NCI-H2081 treated with DMSO at 0.1 percent for 48 hours (cell line): Measurements from ENCODE around the gene GHRH.

Experiments
- DNase-seq: peaks from one replicate; lab custom pipeline; 2025; lab: John Stamatoyannopoulos, UW

The GHRH gene

GRCh38 chr20:37290158-37290810, 28.7 kb upstream of the GHRH start:
- no peak for DNase-seq

DNA sequence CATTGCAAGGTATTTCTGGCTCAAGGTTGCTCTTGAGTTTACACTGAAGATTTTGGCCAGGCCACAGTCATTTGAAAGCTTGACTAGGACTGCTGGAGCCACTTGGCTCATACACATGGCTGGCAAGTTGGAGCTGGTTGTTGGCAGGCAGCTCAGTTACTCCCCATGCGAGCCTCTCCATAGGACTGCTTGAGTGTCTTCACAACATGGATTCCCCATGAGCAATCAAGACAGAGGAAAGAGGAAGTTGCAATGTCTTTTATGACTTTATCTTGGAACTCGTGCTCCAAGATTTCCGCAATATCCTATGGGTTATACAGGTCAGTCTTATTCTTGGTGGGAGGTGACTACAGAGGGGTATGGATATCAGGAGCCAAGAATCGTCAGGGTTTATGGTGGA, 26.5 kb upstream of the GHRH start:
- DNase-seq, result no peak

DNA sequence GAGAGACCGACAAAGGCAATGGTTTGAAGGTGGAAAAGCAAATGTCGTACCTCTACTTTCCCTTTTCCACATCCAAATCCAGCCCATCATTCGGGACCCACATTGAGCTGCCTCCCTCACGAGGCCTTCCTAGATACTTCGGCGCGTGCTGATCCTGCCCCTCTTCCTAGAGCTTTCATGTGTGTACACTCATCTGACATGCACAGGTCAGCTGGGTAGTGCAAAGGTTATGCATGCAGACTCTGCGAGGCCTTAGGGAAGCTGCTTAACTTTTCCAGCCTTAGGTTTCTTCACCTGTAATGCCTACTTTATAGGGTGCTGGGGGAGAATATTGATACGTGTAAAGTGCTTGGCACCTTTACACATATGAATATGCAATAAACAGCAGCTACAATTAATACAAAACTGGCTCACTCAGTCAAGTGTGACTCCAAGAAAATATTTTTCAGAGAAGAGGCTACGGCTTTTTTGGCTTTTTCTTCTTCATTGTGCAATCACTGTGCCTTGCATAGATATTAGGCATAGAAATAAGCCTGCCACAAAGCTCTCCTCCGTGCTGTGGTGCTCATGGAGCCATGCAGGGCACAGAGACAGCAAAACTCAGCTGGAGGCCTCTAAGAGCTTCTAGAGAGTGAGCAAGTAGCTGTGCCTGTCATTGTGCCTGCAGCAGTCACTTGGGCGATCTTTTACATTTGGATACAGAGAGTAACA, 24.2 kb upstream of the GHRH start:
- DNase-seq, result no peak

- DNase-seq, result no peak
Measured at GRCh38 chr20:37284691-37285161, 23.1 kb upstream of the GHRH start.

DNA sequence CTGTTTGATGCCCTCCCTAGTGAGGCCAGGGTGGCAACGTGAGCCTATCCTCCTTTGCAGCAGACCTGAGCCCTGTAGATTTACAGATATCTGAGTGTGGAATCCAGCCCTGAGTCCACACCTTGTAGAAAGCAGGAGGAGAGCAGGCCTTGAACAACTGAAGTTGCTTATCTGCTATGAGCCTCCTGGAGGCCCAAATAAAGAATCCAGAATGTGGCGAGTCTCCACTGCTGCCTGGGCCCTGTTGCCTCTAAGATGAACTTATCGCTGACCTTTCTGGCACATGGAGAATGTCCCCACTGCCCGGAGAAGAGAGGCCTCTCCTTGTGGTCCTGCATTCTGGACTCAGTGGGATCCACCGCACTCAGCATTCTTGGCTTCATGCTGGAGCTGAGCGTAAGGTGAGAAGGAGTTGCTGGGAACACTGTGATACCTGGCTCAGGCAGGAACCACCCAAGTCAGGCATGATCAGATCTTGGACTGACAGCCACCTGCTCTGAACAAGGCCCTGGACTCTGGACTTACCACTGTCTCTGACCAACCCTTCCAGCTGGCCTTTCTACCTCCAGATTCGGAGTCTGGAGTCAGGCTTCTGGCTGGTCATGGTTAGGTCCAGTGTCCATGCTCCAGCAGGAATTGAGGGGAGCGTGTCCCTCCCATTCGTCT, 22.0 kb upstream of the GHRH start:
- DNase-seq, result no peak

DNA sequence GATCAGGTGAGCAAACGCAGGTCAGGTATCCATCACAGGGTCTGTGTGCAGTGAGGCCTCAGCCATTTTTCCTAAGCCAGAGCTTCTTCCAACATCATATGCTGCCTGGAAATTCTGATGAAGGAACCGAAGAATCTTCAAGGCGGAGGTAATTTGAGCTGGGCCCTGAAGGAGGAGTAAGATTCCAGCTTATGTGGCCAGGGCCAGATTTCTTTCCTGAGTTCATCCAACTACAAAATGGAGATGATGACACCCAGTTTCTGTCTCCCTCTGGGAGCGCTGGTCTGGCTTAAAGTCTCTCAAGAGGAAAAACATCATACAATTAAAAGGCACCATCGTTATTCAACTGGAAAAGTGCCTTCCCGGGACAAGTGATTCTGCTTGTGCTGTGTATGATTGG, 20.9 kb upstream of the GHRH start:
- DNase-seq, result no peak

DNA sequence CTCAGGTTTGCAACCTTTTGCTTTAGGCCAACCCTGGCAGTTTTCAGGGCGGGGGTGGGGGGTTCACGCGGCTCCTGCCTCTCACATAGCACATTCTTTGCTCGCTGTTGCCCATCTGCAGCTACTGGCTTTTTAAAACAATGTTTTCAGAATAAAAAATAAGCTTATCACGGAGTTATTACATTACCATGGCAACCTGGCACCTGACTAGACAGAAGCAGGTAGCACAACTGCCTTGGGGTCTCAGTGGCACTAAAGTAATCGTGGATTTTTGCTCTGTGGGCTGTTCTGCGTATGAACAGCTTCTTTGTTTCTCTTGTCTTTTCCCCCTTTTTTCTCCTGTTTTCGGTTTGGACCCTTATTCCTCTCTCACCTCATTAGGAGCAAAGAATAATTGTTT, 18.8 kb upstream of the GHRH start:
- DNase-seq, result no peak

DNA sequence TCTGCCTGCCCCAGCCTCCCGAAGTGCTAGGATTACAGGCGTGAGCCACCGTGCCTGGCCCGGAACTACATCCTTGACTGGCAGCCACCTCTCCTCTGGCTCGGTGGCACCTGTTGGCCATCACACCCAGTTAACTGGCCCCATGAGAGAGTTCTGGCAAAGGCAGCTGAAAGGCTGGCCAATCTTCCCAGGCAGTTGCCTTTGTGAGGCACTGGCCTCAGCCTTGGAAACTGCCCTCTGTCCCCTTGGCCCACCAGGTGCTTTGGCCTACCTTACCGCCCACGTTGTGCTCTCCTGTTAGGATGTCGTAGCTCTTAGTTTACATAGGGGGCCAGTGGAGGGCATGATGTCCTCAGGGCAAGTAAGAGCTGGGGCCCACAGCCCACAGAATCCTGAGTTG, 18.2 kb upstream of the GHRH start:
- no peak for DNase-seq

GRCh38 chr20:37278966-37279590, 17.5 kb upstream of the GHRH start:
- DNase-seq, result no peak

GRCh38 chr20:37277253-37277593, 15.6 kb upstream of the GHRH start:
- no peak for DNase-seq

GRCh38 chr20:37276494-37277252, 15.1 kb upstream of the GHRH start:
- no peak for DNase-seq

DNA sequence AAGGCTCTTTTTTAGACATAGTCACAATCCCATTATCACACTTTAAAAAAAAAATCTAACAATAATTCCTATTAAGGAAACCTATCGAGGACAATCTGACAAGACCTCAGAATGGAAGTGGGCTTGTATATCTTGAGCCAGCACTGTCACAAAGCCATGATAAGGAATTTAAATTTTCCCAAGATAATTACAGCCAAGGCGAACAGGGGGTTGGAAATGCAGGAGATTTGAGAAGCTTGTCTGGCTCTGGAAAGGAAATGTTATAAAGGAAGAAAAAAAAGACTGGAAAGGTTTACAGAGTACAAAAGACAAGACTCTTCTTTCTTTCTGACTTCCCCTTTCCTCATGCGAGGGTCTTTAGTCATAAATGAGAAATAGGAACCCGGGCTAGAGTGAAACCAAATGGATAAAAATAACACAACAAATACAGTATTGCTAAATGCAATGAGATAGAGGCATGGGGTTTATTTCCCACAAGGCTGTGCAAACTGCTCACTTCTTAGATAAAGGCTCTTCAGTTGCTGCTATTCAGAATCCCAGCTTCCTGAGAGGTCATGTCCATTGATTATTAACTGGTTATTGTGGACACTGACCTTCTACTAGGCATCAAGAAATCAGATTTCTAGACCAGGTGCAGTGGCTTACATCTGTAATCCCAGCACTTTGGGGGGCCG, 13.4 kb upstream of the GHRH start:
- no peak for DNase-seq

DNA sequence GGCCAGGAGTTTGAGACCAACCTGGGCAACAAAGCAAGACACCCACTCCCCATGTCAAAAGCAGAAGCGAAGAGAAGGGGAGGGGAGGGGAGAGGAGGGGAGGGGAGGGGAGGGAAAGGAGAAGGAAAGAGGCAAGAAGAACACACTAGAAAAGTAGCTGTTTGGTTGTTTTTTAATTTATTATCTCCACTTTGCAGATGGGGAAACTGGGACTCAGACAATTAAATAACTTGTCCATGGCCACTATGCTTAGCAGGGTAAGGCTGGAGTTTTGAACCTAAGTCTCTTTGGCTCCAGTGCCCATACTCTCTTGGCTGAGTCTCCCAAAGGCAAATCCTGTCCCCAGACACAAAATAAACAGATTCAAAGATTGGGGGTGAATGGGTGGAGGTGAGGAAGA, 12.4 kb upstream of the GHRH start:
- DNase-seq, result no peak

GRCh38 chr20:37271421-37271768, 9.8 kb upstream of the GHRH start:
- DNase-seq, result no peak

DNA sequence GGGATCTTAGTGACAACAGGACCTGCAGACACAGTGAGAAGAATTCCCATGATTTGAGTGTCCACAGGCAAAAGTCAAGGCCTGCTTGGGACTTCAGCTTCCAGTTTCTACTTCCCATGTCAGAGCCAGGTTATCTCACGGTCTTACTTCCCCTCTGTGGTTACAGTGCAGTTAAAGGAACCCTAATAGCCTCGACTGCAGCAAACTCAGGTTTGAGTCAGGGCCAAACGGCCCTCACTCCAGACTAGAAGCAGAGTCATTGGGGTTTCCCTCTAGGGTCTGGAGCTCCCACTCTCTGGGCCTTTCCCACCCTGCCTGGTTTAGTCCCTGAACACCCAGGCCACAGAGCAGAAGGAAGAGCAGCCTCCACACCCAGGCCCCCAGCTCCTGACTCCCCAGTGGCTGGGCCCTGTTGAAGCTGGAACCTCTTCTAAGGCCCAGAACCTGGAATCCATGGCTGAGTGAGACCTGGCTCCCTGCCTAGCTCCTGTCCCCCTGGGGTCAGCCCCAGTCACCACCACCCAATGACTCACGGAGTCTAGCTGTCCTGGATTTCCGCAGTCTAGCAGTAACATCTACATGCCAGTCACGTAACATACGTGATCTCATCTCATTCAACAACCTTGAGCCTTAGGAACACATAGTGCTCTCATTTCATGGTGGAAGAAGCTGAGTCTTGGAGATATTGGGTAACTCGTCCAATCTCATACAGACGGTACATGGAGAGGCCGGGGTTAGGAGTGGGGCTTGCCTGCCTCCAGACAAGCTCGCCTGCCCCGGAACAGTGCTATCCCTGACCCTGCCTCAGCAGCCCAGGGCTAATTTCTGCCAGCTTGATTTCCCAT, 9.2 kb upstream of the GHRH start:
- no peak for DNase-seq

DNA sequence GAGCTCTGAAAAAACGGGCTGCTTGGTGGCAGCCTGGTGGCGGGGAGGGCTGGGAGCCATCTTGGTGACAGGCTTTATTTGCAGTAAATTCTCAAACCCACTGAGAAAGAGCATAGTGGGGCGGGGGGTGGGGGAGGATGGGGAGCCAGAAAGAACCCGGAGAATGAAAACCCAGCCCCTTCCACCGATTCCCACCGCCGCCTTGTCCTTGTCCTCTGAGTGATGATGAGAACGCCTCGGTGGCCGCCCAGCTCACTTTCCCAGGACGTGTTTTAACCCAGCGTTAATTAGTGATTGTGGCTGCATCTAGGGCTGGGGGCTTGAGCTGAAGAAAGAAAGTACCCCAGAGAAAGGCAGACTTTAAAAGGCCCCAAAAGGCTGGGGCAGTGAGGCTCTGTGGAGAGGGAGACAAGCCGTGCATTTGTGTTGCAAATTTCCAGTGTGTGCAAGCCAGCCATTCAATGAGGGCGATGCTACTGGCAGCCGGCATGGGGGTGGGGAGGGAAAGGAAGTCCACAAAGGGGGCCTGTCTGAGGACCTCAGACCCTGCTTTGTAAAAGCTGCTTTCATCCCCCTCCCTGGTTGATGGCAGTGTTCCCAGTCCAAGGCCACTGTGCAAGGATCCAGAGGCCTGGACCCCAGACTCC, 6.2 kb upstream of the GHRH start:
- DNase-seq, result no peak

DNA sequence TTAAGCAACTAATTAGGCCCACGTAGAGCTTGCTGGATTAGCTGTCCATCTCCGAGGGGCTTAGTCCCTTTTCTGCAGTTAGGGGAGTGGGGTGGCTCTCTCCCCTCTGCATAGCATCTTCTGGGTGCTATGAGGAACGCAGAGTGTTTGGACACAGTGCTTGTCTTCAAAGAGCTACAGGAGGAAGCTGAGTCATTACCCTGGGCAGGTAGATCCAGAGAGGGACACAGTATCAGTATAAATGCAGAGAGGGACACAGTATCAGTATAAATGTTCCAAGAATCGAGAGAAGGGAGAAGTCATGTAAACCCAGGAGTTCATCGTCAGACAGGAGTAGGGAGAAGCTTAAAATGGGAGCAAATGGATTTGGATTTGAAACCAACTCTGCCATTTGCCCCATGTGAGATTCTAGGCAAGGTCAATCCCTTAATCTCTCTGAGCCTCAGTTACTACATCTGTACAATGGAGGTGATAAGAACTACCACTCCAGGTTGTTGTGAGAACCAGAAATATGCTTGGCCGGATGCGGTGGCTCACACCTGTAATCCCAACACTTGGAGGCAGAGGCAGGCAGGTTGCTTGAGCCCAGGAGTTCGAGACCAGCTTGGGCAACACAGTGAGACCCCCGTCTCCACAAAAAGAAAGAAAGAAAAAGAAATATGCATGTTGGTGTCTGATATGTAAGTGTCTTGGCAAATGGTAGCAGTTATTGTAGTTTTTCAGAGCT, 5.5 kb upstream of the GHRH start:
- no peak for DNase-seq

DNA sequence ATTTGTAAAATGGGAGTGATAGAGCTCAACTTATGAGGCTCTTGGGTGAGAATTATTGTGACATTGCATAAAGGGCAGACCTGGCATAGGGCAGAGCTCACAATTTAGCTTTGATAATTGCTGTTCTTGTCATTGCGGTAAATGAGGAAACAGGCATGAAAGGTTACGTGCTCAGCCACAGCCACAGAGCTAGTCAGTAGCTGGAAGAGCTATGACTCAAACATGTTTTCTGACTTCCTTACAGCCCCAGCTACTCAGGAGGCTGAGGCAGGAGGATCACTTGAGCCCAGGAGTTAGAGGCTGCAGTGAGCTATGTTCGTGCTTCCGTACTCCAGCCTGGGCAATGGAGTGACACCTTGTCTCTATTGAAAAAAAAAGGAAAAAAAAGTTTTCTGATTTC, 3.5 kb upstream of the GHRH start:
- no peak for DNase-seq

- no peak for DNase-seq
Measured at GRCh38 chr20:37263686-37264085, 2.1 kb upstream of the GHRH start.

- DNase-seq, result no peak
Measured at GRCh38 chr20:37262505-37262904, 891 bp upstream of the GHRH start.
